Effector CD4-positive, alpha-beta T cell (primary cell): Measurements from ENCODE around the gene STK17B.
"Not testable (repeated sequence)": the region's sequence is repeated elsewhere in the genome, so short reads cannot be mapped to it uniquely, and the experiment has no call there.

Source experiments
- DNase-seq: peaks from one replicate; pipeline ENCODE4 v3.0.0-alpha.2; 2020
- total RNA-seq: gene quantifications from one replicate; lab custom pipeline; 2026; lab: John Stamatoyannopoulos, UW

The STK17B gene
- total RNA-seq, result 1,291 reads per million, percentile 100 among the genes with 10 or more reads in this experiment

DNA sequence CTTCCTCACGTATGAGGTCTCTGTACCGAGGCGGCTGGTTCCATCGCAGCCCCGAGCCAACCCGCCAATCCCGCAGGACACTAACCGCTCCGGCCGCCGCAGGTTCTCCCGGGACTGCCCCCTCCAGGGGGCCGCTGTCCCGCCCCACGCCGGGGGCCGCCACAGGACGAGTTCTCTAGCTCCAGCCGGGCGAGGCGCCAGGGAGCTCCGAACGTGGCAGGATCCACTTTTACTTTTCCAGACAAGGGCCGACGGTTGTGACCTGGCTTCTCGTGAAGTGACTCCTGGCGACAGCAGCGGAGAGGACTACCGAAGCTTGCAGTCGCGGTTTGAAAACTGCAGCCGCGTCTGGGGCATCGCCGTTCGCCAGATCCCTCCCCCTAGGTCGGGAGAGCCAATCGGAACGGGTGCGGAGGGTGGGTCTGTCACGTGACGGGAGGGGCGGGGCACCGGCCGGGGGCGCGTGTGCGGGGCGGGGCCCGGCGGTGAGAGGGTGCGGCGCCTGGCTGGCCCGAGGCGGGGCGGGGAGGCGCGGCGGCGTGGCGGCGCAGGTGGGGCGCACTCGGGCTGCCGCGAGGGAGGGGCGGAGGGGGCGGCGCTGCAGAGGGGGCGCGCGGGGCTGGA is at the start of gene STK17B:
TSS of gene STK17B (minus strand) at position 331 of the 624 bp plus-strand sequence. CDS start 8,195 bp downstream, outside the sequence.
- peak; percentile 95 for DNase-seq

DNA sequence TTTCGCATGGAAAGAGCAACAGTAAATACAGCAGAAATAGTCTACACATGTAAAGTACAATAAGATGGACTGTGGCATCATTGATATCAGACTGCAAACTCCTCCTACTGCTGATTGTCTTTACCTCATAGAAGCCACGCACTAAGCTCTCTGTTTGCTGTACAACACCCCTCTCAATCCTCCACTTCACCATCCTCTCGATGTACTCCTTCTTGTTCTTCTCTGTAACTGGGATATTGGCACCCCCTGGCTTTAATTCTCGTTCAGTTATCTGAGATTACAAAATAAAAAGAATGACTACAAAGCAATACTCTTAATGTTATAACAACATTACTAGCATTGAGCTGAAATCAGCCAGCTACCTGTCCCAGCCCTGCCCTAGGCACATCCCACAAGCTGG is 49.3 kb upstream of the STK17B start:
- no peak for DNase-seq

DNA sequence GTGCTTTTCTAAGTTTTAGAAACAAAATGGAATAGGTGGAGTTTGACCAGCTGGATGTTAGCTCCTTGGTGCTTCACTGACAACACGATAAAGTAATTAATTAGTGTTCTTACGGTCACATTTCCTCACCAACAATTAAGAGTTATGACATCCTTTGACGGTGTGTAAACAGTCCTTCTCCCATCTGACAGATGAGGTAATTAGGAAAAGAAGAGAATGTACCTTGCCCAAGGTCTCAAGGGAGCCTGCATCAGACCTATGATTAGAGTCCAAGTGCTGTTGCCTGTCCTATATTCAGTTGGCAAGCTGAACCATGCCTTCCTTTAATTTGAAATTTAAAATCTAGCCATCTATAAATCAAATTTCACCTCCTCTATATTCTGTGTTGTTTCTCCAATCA is 48.3 kb upstream of the STK17B start:
- DNase-seq, result no peak

- no peak for DNase-seq
Measured at GRCh38 chr2:196218106-196218505, 46.7 kb upstream of the STK17B start.

DNA sequence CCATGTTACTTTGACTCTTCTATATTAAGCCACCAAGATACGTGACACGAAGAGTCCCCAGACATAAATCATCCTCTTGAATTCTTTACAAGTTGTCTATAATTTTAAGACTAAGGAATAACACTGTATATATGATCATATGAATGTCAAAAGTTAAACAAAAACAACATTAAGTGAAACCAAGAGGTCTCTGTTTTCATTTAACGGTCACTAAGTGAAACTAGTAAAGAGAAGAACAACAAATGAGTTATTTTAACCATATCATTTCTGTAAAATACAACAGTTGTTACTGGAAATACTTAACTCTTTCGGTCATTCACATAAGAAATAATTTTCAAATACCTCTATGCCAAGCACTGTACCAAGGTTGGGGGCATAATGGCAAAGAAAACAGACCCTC is 45.7 kb upstream of the STK17B start:
- DNase-seq, result no peak

DNA sequence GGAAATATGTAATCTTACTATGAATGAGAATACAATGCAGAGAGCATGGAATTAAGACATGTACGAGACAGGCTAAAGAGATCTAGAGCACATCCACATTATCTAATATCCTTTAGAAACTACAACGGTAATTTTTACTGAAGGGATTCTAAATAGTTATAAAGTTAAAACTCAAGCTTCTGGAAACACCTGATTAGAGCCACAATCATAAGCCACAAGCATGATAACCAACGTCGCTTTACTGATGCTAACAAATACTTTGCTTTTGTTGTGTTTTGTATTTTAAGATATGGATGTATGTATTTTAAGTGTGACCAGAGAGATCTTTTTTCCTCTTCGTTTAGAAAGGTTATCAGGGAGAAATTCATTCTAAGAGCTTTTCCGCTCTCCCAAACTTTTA is 44.0 kb upstream of the STK17B start:
- DNase-seq, result no peak

GRCh38 chr2:196214156-196214555 is 42.8 kb upstream of the STK17B start:
- DNase-seq, result no peak

- DNase-seq, result no peak
Measured at GRCh38 chr2:196213252-196213980, 42.0 kb upstream of the STK17B start.

GRCh38 chr2:196208915-196209314 is 37.5 kb upstream of the STK17B start:
- DNase-seq, result no peak

GRCh38 chr2:196206804-196207203 is 35.4 kb upstream of the STK17B start:
- DNase-seq, result no peak

DNA sequence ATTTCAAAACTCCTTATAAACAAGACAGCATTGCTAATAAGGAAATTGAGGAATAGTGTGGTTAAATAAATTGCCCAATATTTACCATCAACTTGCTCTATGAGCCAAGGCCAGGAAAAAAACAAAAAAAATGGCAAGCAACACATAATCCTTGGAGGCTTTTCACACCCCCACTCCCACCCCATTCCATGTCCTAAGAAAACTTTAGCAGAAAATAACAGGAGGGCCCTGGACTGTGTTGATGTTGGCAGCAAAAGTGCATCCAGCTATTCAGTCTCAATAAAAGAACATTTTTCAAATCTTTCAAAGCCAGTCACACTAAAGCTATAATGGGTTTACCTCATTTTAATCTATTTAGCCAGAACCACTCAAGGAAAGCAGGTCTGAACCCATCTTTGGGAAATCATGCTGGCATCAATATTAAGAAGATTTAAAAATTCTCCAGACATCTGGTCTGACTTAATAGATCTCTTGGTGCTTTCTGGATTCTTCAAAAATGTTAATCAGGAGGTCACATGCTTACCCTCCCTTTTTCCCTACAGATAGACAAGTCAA is 34.6 kb upstream of the STK17B start:
- no peak for DNase-seq

DNA sequence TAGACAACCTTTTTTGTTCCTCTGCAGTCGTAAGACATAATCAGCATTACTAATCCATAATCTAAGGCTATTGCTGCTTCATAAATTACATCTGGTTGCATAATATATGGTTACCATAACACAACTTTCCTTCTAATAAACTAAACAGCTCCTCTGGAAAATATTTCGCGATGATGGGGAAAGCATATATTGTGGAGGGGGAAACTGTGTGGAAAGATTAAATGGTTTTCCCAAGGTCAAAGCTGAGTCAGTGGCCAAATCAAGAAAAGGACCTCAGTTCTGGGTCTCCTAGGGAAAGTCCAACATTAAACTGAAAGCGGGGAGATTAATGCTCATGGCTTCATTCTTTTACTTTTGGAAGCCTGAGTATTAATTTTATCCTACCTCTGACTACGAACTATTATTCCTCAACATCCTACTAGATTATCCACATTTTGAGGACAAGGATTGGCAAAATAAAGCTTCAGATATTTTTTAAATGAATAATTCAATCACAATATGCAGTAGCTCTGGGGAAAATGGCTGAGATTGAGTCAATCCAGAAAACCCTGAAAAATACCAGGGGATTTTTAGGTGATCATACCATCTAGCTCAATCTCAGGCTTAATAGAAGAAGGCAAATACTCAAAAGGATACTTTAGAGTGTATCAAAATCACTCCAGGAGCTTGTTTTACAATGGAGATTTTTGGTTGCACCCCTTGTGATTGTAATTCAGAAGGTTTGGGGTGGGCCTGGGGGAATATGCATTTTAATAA is 33.8 kb upstream of the STK17B start:
- no peak for DNase-seq

DNA sequence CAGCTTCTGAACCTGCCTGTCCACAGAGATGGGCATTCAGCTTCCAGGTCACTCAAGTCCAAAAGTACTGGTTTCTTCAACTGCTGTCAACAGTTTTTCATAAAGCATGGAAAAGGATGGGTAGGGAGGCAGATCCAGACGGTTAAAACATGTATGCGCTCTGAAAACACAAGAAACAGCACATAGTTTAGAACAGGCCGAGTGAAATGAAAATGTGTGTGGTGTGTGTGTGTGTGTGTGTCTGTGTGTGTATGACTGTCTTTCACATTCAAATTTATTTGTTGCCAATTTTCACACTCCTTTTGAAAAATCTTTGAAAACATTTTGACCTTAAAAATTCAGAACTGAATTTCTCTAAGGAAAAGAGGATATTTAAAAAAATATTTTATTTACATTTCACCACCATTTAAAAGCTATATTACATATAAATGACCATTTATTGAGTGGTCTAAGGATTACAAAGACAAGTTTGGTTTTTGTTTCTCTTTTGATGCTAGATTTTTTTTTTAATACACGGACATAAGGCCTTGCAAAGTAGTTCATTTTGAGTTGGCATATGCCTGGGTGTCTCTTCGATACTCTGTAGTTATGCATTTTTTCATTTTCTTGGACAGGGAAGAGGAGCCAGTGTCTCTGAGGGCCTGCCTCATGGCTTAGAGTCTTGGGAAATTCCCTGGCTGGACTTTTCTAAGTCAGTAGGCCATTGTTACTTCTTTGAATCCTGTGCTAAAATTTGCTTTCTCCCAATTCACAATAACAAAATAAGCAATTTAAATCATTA is 30.0 kb upstream of the STK17B start:
- no peak for DNase-seq

GRCh38 chr2:196200557-196200956 is 29.2 kb upstream of the STK17B start:
- DNase-seq, result no peak

- DNase-seq, result no peak
Measured at GRCh38 chr2:196195758-196196157, 24.4 kb upstream of the STK17B start.

DNA sequence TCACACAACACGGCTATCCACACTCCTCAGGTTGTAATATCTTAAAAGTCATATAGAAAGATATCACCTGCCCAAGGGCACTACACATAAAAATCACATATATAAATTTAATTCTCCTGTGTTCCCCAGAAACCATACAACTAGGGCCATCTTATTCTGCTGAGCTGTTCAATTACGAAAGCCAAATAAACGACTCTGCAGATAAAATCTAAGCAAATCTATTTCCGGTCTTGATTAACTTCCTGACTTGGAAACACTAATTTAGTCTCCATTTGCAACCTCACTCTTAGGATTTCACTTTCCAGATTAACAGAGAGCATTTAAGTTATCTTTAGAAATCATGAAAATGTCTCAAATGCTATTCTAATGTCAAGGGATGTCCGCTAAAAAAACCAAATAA is 23.9 kb upstream of the STK17B start:
- no peak for DNase-seq

DNA sequence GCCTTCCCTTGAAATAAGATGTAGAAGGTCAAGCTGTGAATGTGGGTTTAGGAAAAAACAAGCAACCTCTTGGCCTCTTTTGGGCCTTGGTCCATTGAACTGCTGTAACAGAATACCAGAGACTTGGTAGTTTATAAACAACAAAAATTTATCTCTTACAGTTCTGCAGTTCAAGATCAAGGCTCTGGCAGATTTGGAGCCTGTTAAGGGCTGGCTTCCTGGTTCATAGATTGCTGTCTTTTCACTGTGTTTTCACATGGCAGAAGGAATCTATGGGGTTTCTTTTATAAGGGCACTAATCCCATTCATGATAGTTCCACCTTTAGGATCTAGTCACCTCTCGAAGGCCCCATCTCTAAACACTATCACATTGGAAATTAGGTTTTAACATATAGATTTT is 20.2 kb upstream of the STK17B start:
- no peak for DNase-seq

DNA sequence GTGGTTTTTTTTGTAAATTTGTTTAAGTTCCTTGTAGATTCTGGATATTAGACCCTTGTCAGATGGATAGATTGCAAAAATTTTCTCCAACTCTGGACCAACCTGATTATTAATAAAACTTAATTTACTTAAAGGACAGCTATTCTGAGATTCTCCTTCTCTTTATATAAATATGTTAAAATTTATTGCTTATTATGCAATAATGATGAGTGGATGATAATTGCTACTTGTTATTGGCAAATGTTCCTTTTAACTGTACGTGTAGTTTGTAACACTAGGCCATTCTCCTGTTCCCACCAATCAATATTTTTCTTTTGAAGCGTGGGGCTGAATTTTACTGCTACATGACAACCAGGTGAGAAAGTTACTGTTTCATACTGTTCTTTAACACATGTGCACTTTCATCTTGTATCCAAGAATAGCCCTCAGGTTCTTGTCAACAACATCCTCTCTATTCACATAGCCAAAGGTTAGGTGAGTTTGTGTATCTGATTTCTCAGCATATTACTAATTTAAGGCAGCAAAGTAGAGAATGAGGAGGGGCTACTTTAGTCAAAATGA is 16.6 kb upstream of the STK17B start:
- DNase-seq, result no peak

DNA sequence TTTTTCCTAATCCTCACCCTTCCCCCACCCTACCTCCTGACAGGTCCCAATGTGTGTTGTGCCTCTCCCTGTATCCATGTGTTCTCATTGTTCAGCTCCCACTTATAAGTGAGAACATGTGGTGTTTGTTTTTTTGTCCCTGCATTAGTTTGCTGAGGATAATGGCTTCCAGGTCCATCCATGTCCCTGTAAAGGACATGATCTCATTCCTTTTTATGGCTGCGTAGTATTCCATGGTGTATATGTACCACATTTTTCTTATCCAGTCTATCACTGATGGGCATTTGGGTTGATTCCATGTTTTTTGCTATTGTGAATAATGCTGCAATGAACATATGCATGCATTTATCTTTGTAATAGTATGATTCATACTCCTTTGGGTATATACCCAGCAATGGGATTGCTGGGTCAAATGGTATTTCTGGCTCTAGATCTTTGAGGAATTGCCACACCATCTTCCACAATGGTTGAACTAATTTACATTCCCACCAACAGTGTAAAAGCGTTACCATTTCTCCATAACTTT is 15.9 kb upstream of the STK17B start:
- not testable (repeated sequence) for DNase-seq

DNA sequence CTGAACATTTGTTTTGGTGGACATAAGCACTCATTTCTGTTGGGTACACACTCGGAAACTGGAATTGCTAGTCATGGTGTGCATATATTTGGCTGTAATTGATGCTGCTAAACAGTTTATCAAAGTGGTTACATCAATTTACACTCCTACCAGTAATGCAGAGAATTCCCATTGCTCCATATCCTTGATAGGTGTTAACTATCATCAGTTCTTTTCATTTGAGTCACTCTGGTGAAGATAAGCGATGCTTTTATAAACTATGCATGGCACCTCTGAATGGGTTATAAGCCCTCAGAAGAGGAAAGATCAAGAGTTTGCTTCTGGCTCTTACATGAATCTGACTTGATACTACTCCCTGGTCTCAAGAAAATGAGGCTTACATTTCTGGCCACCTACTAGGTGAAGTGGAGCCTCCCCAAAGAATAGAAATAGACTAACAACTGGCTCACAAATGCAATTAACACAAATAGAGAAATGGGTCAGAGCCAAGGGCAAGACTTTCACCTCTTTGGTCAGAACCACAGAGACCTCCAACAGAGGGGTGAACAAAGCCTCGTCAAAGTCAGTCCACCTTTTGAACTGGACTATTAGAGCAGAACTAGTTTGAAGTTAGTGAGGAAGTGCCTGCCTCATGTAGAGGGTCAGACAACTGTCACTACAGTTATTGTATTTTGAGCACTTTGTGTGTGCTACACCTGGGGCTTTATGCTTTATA is 15.0 kb upstream of the STK17B start:
- DNase-seq, result no peak

- no peak for DNase-seq
Measured at GRCh38 chr2:196184921-196185320, 13.5 kb upstream of the STK17B start.
